ENCODE results near the gene GABRB3.

Gene GABRB3

GRCh38 chr15:26634319-26634718 is 138.5 kb downstream of the GABRB3 start:
- no peaks in the 10 kb centered on the region for H3K9me2 ChIP-seq (replicated peaks; ENCODE audit: control insufficient read depth, low read length)

GRCh38 chr15:26632500-26632899 is 140.4 kb downstream of the GABRB3 start:
- Histone ChIP-seq H4K20me1 (ENCODE audit: control insufficient read depth, insufficient read depth, low read depth, low read length) (no peaks in the 10 kb centered on the region), H3F3A (ENCODE audit: control insufficient read depth, insufficient read depth) (no peaks in the 10 kb centered on the region), H3K27me3 (ENCODE audit: control insufficient read depth, low read length) (no peaks in the 10 kb centered on the region), H3K79me2 (ENCODE audit: control insufficient read depth, low read length) (no peaks in the 10 kb centered on the region), H3K4me3 (ENCODE audit: low read length) (no peak overlapping the region), H3K9me2 (replicated peaks; ENCODE audit: control insufficient read depth, low read length) (no peaks in the 10 kb centered on the region), H3K36me3 (ENCODE audit: control insufficient read depth, low read length) (no peaks in the 10 kb centered on the region), H3K27ac (ENCODE audit: low read depth, low read length) (no peak overlapping the region), H3K9me3 (ENCODE audit: control insufficient read depth, insufficient read depth, low read length) (peaks cover 21% of the 10 kb centered on the region; the same call in 1 of the 2 replicates), H3K4me2 (ENCODE audit: low read length) (no peak overlapping the region), H3K4me1 (ENCODE audit: control insufficient read depth, low read length) (no peaks in the 10 kb centered on the region)
- no peak for TF ChIP-seq EZH2phosphoT487 (IDR thresholded peaks at IDR 0.05; ENCODE audit: borderline replicate concordance, low read length)
- TF ChIP-seq CTCF (IDR thresholded peaks at IDR 0.05; ENCODE audit: low read depth, low read length, poor library complexity, severe bottlenecking) = no peak

More at GRCh38 chr15:26634319-26634718, 138.5 kb downstream of the GABRB3 start:
- no peak overlapping the region for H3K4me2 ChIP-seq (ENCODE audit: low read length)
- TF ChIP-seq EZH2phosphoT487 (IDR thresholded peaks at IDR 0.05; ENCODE audit: borderline replicate concordance, low read length) = no peak
- no peak for TF ChIP-seq CTCF (IDR thresholded peaks at IDR 0.05; ENCODE audit: low read depth, low read length, poor library complexity, severe bottlenecking)
- no peaks in the 10 kb centered on the region for H4K20me1 ChIP-seq (ENCODE audit: control insufficient read depth, insufficient read depth, low read depth, low read length)
- no peak overlapping the region for H3K4me3 ChIP-seq (ENCODE audit: low read length)
- no peaks in the 10 kb centered on the region for H3K27me3 ChIP-seq (ENCODE audit: control insufficient read depth, low read length)
- no peaks in the 10 kb centered on the region for H3K36me3 ChIP-seq (ENCODE audit: control insufficient read depth, low read length)
- H3K9me3 ChIP-seq (ENCODE audit: control insufficient read depth, insufficient read depth, low read length) = peaks cover 27% of the 10 kb centered on the region; the same call in 1 of the 2 replicates
- no peaks in the 10 kb centered on the region for H3K79me2 ChIP-seq (ENCODE audit: control insufficient read depth, low read length)
- no peaks in the 10 kb centered on the region for H3K4me1 ChIP-seq (ENCODE audit: control insufficient read depth, low read length)
- no peak overlapping the region for H3K27ac ChIP-seq (ENCODE audit: low read depth, low read length)
- H3F3A ChIP-seq (ENCODE audit: control insufficient read depth, insufficient read depth) = no peaks in the 10 kb centered on the region

GRCh38 chr15:26631894-26632293 is 141.0 kb downstream of the GABRB3 start:
- Histone ChIP-seq H3K27me3 (ENCODE audit: control insufficient read depth, low read length) (no peaks in the 10 kb centered on the region), H4K20me1 (ENCODE audit: control insufficient read depth, insufficient read depth, low read depth, low read length) (no peaks in the 10 kb centered on the region), H3K27ac (ENCODE audit: low read depth, low read length) (no peak overlapping the region), H3K4me1 (ENCODE audit: control insufficient read depth, low read length) (no peaks in the 10 kb centered on the region), H3K9me3 (ENCODE audit: control insufficient read depth, insufficient read depth, low read length) (peaks cover 18% of the 10 kb centered on the region; the same call in 1 of the 2 replicates), H3K9me2 (replicated peaks; ENCODE audit: control insufficient read depth, low read length) (no peaks in the 10 kb centered on the region), H3K36me3 (ENCODE audit: control insufficient read depth, low read length) (no peaks in the 10 kb centered on the region), H3F3A (ENCODE audit: control insufficient read depth, insufficient read depth) (no peaks in the 10 kb centered on the region), H3K4me3 (ENCODE audit: low read length) (no peak overlapping the region), H3K79me2 (ENCODE audit: control insufficient read depth, low read length) (no peaks in the 10 kb centered on the region), H3K4me2 (ENCODE audit: low read length) (no peak overlapping the region)
- TF ChIP-seq EZH2phosphoT487 (IDR thresholded peaks at IDR 0.05; ENCODE audit: borderline replicate concordance, low read length) (no peak), CTCF (IDR thresholded peaks at IDR 0.05; ENCODE audit: low read depth, low read length, poor library complexity, severe bottlenecking) (no peak)

Data from DOHH2 (cell line).